Adrenal gland (tissue), 12 donors: ENCODE results near the gene PELI2. TPM values are rescaled to one million over a fixed set of nuclear protein-coding genes. Genes with fewer than 3 reads are reported as not detected.

Experiments used
- DNase-seq, 7 donors: peaks; one replicate each; pipeline ENCODE4 v3.0.0-alpha.2; 2019 to 2020
- H3K27ac ChIP-seq, 5 donors: fragments of 200-600 bp; sonication (generic) in 4 of 5; 1 replicate in 3 of 5; 2 replicates in 2 of 5; pipeline versions ENCODE4 v1.5.1 to v1.8.0; 2016 to 2020; ENCODE audit warnings: mild to moderate bottlenecking in 1 of 5
- H3K27me3 ChIP-seq: fragments of 200-600 bp; 2 replicates; pipeline ENCODE4 v1.8.0; 2021
- H3K36me3 ChIP-seq, 2 donors: fragments of 200-600 bp; replicated peaks in 1 of 2; 1 replicate in 1 of 2; 2 replicates in 1 of 2; pipeline versions ENCODE4 v1.5.1 to v1.8.0; 2018 to 2022
- H3K4me1 ChIP-seq, 2 donors: fragments of 200-600 bp; replicated peaks in 1 of 2; 1 replicate in 1 of 2; 2 replicates in 1 of 2; pipeline versions ENCODE4 v1.5.1 to v1.8.0; 2018 to 2021
- H3K4me3 ChIP-seq, 4 donors: fragments of 200-600 bp; sonication (generic) in 3 of 4; one replicate each; pipeline ENCODE4 v1.5.1; 2016 to 2018
- H3K9me3 ChIP-seq, 3 donors: fragments of 200-600 bp; sonication (generic) in 1 of 3; replicated peaks in 1 of 3; 1 replicate in 2 of 3; 2 replicates in 1 of 3; pipeline versions ENCODE4 v1.5.1 to v1.8.0; 2016 to 2021
- CTCF ChIP-seq, 6 experiments: fragments of 450-650 bp in 4 of 6; fragments of 200-600 bp in 2 of 6; sonication (generic) in 1 of 6; IDR thresholded peaks; 1 replicate in 5 of 6; 2 replicates in 1 of 6; pipeline versions ENCODE4 v1.5.1 to v1.8.0; 2016 to 2021; ENCODE audit warnings: antibody characterized with exemption in 6 of 6, mild to moderate bottlenecking in 2 of 6, moderate library complexity in 1 of 6
- POLR2A ChIP-seq, 2 donors: fragments of 450-650 bp; IDR thresholded peaks; one replicate each; pipeline ENCODE4 v1.6.1; 2017; ENCODE audit warnings: antibody characterized with exemption in 2 of 2, mild to moderate bottlenecking in 2 of 2, moderate library complexity in 1 of 2
- WGBS, 4 donors: extraction: QIAGEN DNeasy Blood & Tissue Kit in 2 of 4; methylation state at CpG; one replicate each; pipeline versions ENCODE4 v1.1.5 to v1.1.7; 2013 to 2017; 5-methylcytosine and 5-hydroxymethylcytosine counted together
- intact Hi-C, 2 donors: fragments of 100-400 bp; cut with DNase I; formaldehyde crosslinking; loops; one replicate each; pipeline versions ENCODE4 v1.14.1 to v1.15.0; 2022 to 2023
- polyA plus RNA-seq, 3 donors: library from polyadenylated mRNA; stranded (reverse); fragments of 200-250 nt in 2 of 3; fragments of 350-450 nt in 1 of 3; fragmentation: Illumina TruSeq in 1 of 3; extraction: RNeasy Lipid Tissue Mini Kit (QIAGEN cat#74804) in 1 of 3; gene quantifications; one replicate each; pipeline ENCODE4 v1.2.3, GENCODE V29; 2013 to 2014
- total RNA-seq, 9 donors: library from RNA; depleted of rRNA in 4 of 9; stranded (reverse); fragments of >200 nt in 4 of 9; fragments of 120-200 nt in 1 of 9; fragmentation: NEBNext Ultra II Directional in 1 of 9; extraction: Animal tissue kit (Norgen Biotek cat#: 25700) in 1 of 9; gene quantifications; one replicate each; pipeline versions ENCODE4 v1.1.0 to v1.2.4, GENCODE V29; 2013 to 2023
- donor health status: healthy with polysubstance abuse.
- donor health status: Bipolar disorder and iron deficiency.
- donor health status: DM: yes; HTN: yes; CAD: no.
- donor health status: DM: no; HTN: no; CAD: no.
- donor health status: DM: no; HTN: no; CAD: no.
- donor health status: DM: yes; HTN: yes; CAD: no.

The PELI2 gene
- total and polyA plus RNA-seq, 12 donors: 1.4 to 14.1 (median 5.9) TPM

- H3K4me1 ChIP-seq: peaks cover 7 to 15% of the 10 kb centered on the region in 2 donors
- intact Hi-C loops: no loop called here
- H3K4me3 ChIP-seq: no peak overlapping the region
- no peak overlapping the region for H3K27ac ChIP-seq
- H3K27me3 ChIP-seq: no peaks in the 10 kb centered on the region
- no peaks in the 10 kb centered on the region for H3K9me3 ChIP-seq
- 86 to 92% (median 89%) methylated on average over 2 of the region's 2 CpGs for whole genome bisulfite sequencing, 4 donors
- TF ChIP-seq POLR2A (IDR thresholded peaks at IDR 0.05) (no peak), CTCF (IDR thresholded peaks at IDR 0.05) (no peak)
- H3K36me3 ChIP-seq: no peaks in the 10 kb centered on the region
- DNase-seq: no peak
These were observed 93.6 kb downstream of the PELI2 start for GRCh38 chr14:56211844-56212243.

- TF ChIP-seq CTCF (IDR thresholded peaks at IDR 0.05): no peak
- no peak for TF ChIP-seq POLR2A (IDR thresholded peaks at IDR 0.05)
- 76 to 100% (median 86%) methylated on average over 2 of the region's 2 CpGs for WGBS, 4 donors
- Histone ChIP-seq H3K27me3 (no peaks in the 10 kb centered on the region), H3K27ac (no peak overlapping the region), H3K4me1 (peaks cover 7 to 21% of the 10 kb centered on the region in 2 donors), H3K36me3 (no peaks in the 10 kb centered on the region), H3K9me3 (no peaks in the 10 kb centered on the region), H3K4me3 (no peak overlapping the region)
- DNase-seq: no peak
- intact Hi-C loops: no loop called here
These were observed 94.3 kb downstream of the PELI2 start for GRCh38 chr14:56212521-56212920.

- DNase-seq: no peak
- TF ChIP-seq CTCF (IDR thresholded peaks at IDR 0.05): no peak
- TF ChIP-seq POLR2A (IDR thresholded peaks at IDR 0.05): no peak
- WGBS, 4 donors: 81 to 90% (median 88%) methylated on average over 1 of the region's 1 CpG
These were observed 95.1 kb downstream of the PELI2 start for GRCh38 chr14:56213306-56213705.

GRCh38 chr14:56215180-56215579 is 97.0 kb downstream of the PELI2 start:
- Histone ChIP-seq H3K4me1 (peaks cover 7 to 21% of the 10 kb centered on the region in 2 donors), H3K36me3 (no peaks in the 10 kb centered on the region), H3K27me3 (no peaks in the 10 kb centered on the region), H3K9me3 (no peaks in the 10 kb centered on the region), H3K4me3 (no peak overlapping the region), H3K27ac (no peak overlapping the region)
- intact Hi-C loops: no loop called here
- DNase-seq: no peak
- no peak for TF ChIP-seq POLR2A (IDR thresholded peaks at IDR 0.05)
- TF ChIP-seq CTCF (IDR thresholded peaks at IDR 0.05): no peak
- WGBS, 4 donors: 85 to 98% (median 95%) methylated on average over 3 of the region's 3 CpGs

More at GRCh38 chr14:56213306-56213705, 95.1 kb downstream of the PELI2 start:
- Histone ChIP-seq H3K36me3 (no peaks in the 10 kb centered on the region), H3K4me3 (no peak overlapping the region), H3K27me3 (no peaks in the 10 kb centered on the region), H3K27ac (no peak overlapping the region), H3K4me1 (peaks cover 7 to 21% of the 10 kb centered on the region in 2 donors), H3K9me3 (no peaks in the 10 kb centered on the region)
- intact Hi-C loops: no loop called here
